Stimulated activated CD4-positive, alpha-beta T cell treated with anti-CD3 and anti-CD28 coated beads, TNF-alpha, amount 100 ng/mL, for 1 hour (primary cell): ENCODE results near the gene ABCB8.
"Not testable (repeated sequence)": the region's sequence is repeated elsewhere in the genome, so short reads cannot be mapped to it uniquely, and the experiment has no call there.

Source experiments
- DNase-seq, 3 donors: peaks; one replicate each; pipeline ENCODE4 v3.0.0-alpha.2; 2020; ENCODE audit warnings: low read depth in 3 of 3, low spot score in 1 of 3

The ABCB8 gene

DNA sequence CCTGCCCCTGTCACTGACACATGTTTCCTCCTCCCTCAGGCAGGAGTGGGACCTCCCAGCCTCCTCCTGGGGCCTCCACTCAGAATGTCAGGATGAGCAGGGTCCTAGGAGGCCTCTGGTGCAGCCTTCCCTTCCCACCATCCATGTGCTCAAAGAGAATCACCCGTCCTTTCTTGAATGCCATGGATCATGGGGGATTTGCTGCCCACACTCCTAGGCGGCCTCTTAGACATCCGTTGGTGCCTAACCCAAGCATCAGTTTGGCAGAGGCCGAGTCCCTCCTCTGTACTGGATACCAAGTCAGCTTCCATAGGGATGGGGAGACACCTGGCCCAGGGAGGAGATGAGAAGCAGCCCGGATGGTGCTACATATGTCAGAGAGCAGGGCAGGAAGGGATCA, 30.4 kb upstream of the ABCB8 start:
- no peak for DNase-seq

DNA sequence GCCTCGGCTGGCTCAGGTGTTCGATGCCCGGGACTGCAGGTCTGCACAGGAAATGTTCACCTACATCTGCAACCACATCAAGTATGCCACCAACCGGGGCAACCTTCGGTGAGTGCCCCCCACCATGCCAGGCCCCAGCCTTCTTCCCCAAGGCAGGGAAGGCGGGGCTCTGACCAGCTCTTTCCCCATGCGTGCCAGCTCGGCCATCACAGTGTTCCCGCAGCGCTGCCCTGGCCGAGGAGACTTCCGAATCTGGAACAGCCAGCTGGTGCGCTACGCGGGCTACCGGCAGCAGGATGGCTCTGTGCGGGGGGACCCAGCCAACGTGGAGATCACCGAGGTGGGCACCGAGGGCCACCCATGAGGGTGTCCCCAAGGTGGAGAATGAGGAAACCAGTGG, 29.9 kb upstream of the ABCB8 start:
- no peak for DNase-seq

DNA sequence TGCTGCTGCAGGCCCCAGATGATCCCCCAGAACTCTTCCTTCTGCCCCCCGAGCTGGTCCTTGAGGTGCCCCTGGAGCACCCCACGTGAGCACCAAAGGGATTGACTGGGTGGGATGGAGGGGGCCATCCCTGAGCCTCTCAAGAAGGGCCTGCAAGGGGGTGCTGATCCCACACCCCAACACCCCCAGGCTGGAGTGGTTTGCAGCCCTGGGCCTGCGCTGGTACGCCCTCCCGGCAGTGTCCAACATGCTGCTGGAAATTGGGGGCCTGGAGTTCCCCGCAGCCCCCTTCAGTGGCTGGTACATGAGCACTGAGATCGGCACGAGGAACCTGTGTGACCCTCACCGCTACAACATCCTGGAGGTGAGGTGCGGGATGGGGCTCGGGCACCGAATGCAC, 29.2 kb upstream of the ABCB8 start:
- DNase-seq, result no peak

DNA sequence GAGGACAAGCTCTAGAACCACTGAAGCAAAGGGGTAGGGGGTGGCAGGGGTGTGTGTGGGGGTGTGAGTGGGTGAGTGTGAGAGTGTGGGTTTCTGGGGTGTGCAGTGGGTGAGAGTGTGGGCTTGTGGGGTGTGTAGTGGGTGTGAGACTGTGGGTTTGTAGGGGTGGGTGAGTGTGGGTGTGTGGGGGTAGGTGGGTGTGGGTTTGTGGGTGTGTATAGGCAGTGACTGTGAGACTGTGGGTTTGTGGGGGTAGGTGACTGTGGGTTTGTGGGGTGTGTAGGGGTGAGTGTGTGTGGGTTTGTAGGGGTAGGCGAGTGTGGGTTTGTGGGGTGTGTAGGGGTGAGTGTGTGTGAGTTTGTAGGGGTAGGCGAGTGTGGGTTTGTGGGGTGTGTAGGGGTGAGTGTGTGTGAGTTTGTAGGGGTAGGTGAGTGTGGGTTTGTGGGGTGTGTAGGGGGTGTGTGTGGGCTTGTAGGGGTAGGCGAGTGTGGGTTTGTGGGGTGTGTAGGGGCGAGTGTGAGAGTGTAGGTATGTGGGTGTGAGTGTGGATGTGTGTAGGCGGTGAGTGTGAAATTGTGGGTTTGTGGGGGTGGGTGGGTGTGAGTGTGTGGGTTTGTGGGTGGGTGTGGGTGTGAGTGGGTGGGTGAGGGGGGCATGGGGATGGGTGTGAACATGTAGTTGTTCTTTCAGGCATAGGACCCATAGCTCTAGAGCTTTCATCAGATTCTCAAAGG, 28.6 kb upstream of the ABCB8 start:
- no peak for DNase-seq

DNA sequence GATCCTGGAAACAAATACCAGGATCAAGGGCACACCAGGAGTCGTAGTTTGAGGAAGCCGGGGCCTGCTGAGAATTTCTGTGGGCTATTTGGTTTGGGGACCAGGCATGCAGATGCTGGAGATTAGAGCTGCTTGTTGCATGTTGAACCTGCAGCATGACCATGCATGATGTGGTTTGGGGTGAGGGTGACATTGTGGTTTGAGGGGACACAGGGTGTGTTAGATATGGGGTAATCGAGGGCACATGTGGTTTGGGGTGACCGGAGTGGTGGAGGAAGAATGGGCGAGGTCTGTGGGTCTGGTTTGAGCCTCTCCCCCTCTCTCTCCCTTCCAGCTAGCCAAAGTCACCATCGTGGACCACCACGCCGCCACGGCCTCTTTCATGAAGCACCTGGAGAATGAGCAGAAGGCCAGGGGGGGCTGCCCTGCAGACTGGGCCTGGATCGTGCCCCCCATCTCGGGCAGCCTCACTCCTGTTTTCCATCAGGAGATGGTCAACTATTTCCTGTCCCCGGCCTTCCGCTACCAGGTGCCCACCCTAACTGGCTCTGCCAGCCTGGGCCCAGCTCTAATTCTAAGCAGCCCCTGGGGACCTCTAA, 27.3 kb upstream of the ABCB8 start:
- no peak for DNase-seq

DNA sequence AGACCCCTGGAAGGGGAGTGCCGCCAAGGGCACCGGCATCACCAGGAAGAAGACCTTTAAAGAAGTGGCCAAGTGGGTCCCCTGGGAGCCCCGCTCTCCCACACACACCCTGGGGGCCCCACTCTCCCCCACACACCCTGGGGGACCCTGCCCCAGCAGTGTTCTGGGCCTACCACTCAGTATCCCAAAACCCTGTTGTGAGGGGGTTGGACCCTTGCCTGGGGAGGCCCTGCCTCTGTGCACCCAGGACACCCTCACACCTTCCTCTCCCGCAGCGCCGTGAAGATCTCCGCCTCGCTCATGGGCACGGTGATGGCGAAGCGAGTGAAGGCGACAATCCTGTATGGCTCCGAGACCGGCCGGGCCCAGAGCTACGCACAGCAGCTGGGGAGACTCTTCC, 26.7 kb upstream of the ABCB8 start:
- DNase-seq, result no peak

DNA sequence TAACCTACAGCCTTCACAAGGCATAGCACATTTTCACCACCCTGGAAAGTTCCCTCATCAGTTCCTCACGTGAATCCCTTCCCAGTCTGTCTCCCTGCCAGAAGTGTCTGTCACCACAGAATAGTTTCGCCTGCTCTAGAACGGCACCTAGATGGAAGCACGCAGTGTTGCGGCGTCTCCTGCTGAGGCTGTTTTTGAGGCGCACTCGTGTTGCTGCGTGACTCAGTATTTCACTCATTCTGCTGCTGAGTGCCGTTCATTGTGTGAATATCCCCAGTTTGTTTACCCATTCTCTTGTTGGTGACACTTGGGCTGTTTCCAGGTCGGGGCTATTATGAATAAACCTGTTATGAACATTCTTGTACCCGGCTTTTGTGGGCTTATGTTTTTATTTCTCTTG, 24.7 kb upstream of the ABCB8 start:
- DNase-seq, result no peak

DNA sequence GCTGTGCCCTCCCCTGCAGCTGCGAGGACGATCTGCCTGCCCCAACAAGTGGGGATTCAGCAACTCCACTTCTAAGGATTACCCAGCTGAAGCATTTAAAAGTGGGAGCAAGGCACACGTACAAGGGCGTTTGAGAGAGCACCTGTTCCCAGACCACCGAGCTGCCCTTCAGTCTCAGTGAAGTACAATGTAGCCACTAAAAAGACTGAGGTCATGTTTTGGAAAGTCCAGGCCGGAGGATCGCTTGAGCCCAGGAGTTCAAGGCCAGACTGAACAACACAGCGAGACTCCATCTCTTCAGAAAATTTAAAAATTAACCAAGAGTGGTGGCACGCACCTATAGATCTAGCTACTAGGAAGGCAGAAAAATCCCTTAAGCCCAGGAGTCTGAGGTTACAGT, 22.7 kb upstream of the ABCB8 start:
- no peak for DNase-seq

DNA sequence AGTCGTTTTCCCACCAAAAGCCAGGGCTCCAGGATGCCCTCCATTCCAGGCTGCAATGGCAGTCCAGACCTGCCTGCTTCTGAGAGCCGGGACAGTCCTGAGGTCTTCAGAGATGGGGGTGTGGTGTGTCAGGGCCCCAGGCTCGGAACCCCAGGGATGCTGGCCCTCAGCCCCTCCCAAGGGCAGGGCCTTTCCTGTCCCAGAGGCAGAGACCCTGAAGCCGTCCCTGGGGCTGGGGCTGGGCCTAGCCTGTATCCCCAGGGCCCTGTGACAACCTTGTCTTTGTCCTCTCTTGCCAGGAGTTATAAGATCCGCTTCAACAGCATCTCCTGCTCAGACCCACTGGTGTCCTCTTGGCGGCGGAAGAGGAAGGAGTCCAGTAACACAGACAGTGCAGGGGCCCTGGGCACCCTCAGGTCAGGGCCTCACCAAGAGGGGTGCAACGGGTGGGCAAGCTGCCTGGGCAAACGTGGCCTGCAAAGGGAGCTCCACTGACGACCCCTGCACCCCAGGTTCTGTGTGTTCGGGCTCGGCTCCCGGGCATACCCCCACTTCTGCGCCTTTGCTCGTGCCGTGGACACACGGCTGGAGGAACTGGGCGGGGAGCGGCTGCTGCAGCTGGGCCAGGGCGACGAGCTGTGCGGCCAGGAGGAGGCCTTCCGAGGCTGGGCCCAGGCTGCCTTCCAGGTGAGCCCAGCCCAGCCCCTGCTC, 21.5 kb upstream of the ABCB8 start:
- no peak for DNase-seq

DNA sequence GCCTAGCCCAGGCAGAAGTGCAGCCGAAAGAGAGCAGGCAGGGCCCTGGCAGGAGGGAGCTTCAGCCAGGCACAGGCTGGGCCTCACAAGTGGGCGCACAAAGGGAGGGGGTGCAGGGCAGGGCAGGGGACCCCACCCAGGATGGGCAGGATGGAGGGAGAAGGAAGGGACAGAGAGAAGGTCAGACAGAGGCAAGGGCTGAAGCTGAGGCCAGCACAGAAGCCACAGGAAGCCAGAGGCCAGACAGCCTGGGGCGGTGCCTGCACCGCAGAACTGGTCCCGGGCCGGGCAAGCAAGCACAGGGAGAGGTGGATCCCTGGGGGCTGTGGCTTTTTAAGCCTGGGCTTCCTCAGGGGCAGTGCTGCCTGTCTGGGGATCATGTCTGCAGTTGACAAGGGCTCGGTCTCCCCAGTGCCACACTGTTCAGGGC, 20.8 kb upstream of the ABCB8 start:
- DNase-seq, result no peak

DNA sequence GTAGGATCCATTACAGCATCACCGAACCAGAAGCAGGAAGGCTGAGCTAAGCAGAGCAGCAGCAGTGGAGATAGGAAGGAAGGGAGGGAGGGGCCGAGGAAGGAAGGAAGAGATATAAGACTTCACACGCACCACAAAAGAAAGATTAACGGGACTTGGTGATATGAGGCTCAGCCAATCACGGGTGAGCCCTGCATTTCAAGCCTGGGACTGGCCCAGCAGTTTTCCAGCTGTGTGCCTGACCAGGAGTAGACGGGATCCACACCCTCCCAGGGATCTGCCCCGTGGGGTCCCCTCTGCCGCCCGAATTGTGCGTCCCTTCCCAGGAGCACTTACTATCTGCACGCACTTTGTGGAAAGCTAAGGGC, 20.1 kb upstream of the ABCB8 start:
- DNase-seq, result no peak

DNA sequence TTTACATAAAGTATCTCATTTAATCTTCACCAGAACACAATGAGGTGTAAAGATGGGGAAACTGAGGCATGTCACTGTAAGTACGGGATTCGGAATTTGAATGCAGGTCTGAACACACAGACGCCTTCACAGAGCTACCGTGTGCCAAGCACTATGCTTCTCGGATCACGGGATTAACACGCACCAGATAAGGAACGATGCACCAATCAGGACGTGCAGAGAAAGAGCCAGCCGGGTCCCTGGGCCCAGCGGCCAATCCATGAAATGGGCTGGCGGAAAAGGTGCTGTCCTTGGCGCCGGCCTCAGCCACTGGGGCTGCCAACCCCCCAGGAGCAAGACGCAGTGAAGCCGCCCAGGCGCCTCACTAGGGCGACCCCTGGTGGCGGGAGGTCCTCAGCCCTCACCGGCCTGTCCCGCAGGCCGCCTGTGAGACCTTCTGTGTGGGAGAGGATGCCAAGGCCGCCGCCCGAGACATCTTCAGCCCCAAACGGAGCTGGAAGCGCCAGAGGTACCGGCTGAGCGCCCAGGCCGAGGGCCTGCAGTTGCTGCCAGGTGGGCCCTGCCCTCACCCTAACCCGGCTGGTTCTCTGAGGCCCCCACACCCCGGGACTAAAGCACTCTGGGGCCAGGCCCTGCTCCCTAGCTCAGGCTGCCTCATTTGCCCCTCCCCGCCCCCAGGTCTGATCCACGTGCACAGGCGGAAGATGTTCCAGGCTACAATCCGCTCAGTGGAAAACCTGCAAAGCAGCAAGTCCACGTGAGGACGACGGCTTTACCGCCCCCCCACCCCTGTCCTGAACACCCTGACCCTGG, 19.5 kb upstream of the ABCB8 start:
- peak; percentile 42 to 80 (median 52) for DNase-seq

DNA sequence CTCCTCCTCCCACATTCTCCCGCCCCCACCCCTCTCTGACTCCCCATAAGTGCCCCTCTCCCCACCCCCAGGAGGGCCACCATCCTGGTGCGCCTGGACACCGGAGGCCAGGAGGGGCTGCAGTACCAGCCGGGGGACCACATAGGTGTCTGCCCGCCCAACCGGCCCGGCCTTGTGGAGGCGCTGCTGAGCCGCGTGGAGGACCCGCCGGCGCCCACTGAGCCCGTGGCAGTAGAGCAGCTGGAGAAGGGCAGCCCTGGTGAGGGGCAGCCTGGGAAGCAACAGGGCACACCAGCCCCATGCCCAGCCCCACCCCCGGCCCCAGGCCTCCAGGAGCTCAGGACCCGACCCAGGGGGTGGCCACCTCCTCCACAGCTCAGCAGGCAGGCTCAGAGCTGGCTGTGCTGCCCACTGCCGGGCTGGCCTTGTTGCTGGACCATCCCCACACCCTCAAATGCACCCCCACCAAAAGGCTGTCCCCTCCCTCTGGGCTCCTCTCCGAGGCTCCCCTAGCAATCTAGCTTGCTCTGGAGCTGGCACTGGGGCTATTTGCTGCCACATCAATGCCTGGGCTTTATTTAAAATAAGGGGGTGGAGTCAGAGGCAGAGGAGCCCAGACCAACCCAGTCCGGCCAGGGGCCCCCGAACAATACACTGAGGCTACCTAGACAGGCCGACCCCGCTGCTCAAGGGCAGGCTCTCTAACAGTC, 18.8 kb upstream of the ABCB8 start:
- DNase-seq, result no peak

DNA sequence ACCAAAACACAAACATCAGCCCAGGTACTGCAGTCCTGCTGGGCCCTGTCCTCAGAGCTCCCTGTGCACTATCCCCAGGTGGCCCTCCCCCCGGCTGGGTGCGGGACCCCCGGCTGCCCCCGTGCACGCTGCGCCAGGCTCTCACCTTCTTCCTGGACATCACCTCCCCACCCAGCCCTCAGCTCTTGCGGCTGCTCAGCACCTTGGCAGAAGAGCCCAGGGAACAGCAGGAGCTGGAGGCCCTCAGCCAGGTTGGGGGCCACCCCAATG, 18.3 kb upstream of the ABCB8 start:
- no peak for DNase-seq

DNA sequence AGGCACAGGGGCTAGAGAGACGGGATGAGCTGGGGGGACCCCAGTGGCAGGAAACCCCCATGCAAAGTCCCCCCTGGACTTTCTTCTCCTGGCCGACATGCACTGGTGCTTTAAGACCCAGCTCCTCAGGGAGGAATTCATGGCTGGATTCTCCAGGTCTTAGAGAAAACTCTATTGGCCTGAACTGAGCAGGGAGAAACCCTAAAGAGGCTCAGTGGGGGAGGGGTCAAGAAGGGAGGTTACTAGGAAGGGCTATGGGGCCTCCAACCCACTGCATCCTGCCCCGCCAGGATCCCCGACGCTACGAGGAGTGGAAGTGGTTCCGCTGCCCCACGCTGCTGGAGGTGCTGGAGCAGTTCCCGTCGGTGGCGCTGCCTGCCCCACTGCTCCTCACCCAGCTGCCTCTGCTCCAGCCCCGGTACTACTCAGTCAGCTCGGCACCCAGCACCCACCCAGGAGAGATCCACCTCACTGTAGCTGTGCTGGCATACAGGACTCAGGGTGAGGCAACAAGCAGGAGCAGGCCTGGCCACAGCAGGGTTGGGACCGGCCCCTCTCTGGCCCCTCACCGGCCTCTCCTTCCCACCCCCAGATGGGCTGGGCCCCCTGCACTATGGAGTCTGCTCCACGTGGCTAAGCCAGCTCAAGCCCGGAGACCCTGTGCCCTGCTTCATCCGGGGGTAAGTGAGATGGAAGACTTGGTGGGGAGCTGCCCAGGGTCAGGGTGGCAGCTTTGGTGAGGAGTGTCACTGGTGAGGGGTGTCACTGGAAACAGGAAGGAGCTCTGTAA, 17.7 kb upstream of the ABCB8 start:
- no peak for DNase-seq

DNA sequence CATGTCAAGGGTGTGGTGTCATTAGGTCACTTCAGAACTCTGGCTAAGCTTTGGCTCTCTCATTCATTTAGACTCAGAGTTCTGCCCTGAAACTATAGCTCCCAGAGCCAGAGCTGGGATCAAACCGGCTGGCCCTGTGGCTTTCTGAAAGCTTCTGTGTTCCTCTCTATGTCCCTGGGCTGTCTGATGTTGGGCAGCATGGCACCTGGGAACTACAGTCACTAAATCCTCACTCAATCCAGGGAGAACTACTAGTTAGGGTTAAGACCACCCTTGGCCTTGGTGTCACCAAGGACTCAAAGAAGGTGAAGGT, 17.2 kb upstream of the ABCB8 start:
- DNase-seq, result no peak

DNA sequence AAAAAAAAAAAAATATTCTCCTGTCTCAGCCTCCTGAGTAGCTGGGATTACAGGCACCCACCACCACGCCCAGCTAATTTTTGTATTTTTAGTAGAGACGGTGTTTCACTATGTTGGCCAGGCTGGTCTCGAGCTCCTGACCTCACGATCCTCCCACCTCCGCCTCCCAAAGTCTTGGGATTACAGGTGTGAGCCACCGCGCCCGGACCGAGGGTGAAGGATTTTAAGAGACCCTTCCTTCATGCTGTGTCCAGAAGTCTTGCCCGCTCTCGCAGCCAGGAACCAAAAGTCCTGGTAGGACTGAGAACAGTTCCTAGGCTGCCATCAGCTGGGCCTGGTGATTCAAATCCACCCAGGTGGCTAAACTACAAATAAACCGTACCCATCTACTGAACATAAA, 16.6 kb upstream of the ABCB8 start:
- DNase-seq, result not testable (repeated sequence)

DNA sequence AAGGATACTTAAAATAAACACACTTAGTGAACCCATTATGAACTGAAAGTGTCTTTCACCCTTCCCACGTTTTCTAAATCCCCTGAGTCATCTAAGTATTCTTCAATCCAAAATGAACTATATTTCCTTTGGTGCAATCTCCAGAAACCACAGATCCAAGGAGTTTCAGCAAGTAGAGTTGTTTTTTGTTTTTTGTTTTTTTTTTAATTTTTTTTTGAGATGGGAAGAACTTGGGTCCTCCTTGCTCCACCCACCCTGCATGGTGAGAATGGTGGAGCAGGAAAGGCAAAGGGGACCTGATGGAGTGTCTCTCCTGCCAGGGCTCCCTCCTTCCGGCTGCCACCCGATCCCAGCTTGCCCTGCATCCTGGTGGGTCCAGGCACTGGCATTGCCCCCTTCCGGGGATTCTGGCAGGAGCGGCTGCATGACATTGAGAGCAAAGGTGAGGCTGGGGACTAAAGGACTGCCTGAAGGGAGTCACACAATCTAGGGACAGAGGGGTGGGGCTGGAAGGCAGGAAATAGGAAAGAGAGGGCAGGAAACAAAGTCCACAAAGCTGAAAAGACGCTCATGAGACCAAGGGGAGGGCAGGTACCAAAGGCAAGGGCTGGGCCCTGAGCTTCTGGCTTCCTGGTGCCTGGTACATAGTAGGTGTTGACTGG, 16.1 kb upstream of the ABCB8 start:
- no peak for DNase-seq

DNA sequence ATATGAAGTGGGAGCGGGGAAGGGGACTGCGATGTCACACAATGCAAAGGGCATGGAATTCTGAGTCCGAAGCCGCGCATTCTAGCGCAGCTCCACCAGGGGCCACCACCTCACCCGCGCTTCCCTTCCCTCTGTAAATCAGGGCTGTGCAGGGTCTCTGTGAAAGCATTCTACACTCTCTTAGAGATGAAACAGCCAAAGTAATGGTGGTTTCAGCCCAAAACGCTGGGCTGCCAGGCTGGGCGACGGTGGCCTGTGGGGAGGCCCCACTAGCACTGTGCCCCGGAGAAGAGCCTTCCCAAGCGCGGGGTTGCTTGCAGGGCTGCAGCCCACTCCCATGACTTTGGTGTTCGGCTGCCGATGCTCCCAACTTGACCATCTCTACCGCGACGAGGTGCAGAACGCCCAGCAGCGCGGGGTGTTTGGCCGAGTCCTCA, 15.3 kb upstream of the ABCB8 start:
- no peak for DNase-seq

DNA sequence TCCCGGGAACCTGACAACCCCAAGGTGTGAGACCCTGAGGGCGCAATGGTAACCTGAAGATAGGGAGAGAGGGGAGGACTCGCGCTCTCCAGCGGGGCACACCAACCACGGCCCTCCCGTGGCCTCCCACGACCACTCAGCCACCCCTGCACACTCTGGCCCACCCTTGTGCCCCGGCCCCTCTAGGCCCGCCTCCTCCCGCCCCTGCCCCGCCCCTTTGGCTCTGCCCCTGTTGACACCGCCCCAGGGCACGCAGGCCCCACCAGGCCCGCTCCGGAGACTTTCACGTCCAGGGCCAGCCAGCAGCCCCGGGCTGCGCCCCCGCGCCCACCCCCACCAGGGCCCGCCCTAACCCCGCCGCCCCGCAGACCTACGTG, 14.9 kb upstream of the ABCB8 start:
- DNase-seq, result peak in 1 of 3 donors; percentile 16
